ENCODE measurements around the gene CCDC188.

The CCDC188 gene

DNA sequence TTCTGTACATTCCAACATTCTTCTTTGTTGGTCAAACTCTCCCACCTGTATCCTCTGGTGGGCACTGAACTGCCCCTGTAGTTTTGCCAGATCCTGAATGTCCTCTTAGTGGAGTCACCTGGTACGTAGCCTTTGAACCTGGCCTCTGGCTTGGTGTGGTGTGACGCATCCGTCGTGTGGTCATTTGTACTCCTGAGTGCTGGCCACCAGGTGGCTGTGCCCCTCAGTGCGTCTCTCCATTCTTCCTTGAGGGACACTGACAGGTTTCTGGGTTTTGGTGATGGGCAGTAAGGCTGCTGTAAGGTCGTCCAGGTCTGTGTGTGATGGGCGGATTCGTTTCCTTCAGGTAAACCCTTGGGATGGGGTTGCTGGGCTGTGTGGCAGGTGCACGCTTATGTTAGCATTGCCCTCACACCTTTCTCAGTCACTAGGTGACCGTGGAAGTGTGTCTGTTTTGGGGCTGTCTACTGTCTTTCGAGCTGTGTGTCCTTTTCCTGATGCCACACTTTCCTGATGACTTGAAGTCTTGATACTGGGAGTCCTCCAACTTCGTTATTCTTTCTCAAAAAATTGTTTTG, 48.6 kb downstream of the CCDC188 start:
- TF ChIP-seq GATA2 (IDR thresholded peaks at IDR 0.05; ENCODE audit: low read depth, low read length) (no peak), GATA3 (IDR thresholded peaks at IDR 0.05; ENCODE audit: low read depth, low read length) (no peak)

DNA sequence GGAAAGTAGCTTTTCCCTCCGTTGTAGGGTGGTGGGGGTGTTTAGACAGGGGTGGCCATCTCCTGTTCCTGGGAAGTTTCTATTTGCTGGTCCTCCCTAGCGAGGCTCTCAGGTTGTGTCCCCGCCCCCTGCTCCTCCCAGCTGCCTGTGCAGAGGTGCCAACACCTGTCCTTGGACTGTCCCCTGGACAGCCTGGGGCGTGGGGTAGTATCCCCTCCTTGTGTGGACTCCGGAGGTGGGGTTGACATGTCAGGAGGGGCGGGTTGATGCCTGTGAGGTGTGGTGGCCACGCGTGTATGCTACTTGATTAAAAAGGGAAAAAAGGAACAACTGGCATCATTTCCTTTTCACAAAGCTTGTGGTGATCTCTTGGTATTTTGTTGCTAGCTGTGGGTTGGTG, 49.2 kb downstream of the CCDC188 start:
- TF ChIP-seq GATA2 (IDR thresholded peaks at IDR 0.05; ENCODE audit: low read depth, low read length), result no peak
- no peak for TF ChIP-seq GATA3 (IDR thresholded peaks at IDR 0.05; ENCODE audit: low read depth, low read length)

DNA sequence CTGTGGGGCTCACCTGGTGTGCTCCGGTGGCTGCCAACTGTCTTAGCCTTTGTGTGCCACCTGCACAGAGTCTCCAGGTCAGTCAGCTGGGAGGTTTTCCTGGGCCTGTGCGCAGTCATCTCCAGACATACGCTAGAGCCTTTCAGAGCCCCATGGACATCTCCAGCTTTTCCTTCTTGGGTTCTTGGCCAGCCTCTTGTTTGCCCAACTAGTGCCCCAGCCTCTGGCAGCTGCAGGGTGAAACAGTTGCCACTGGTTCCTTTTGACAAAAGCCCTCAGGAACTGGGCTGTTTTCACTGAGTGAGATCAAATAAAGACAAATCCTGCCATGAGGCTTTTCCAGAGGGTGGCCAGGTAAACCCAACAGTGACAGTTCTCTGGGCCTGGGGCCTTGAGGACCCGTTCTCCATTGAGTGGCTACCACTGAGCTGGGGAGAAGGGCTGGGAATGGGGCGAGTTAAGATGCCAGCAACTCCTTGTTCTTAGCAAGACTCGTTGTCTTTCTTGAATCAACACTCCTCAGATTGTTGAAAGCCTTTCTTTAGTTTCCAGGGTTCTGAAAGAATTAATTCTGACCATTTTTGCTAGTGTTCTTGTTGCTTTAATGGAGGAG, 51.6 kb downstream of the CCDC188 start:
- TF ChIP-seq GATA3 (IDR thresholded peaks at IDR 0.05; ENCODE audit: low read depth, low read length), result no peak
- no peak for TF ChIP-seq GATA2 (IDR thresholded peaks at IDR 0.05; ENCODE audit: low read depth, low read length)
